SK-N-SH (cell line): ENCODE data around the gene GAP43. TPM values are rescaled to one million over a fixed set of nuclear protein-coding genes. Genes with fewer than 3 reads are reported as not detected.
A peak's percentile ranks its signal among the peaks of the same experiment; 100 is the strongest.

Experiments
- CTCF ChIA-PET: fragments of 300-600, 350-600 bp; formaldehyde crosslinking; extraction: SDS; loops from one replicate; lab custom pipeline; 2021; lab: Yijun Ruan, JAX
- POLR2A ChIA-PET: fragments of 350-600 bp; sonication (Branson Sonifier 250); formaldehyde crosslinking; extraction: SDS; loops from one replicate; lab custom pipeline; 2020; ENCODE audit warnings: antibody characterized with exemption, inconsistent platforms; lab: Yijun Ruan, JAX
- DNase-seq: peaks from one replicate; pipeline ENCODE4 v3.0.0; 2012
- H2AFZ ChIP-seq: fragments of 200-600 bp; sonication (generic); 2 replicates; pipeline ENCODE4 v1.8.1; 2016; ENCODE audit warnings: antibody characterized with exemption, mild to moderate bottlenecking, low read depth
- H3F3A ChIP-seq: fragments of 200-600 bp; sonication (generic); replicated peaks from 2 replicates; pipeline ENCODE3; 2016; ENCODE audit warnings: antibody characterized with exemption, mild to moderate bottlenecking; ENCODE audit not compliant: insufficient read depth
- H3K27ac ChIP-seq, 2 experiments: fragments of 200-500 bp in 1 of 2; fragments of 200-600 bp in 1 of 2; sonication (Bioruptor generic) in 1 of 2; sonication (generic), shearing (Covaris generic) in 1 of 2; 2 replicates each; pipeline versions ENCODE4 v1.5.1 to v1.6.1; 2014 to 2016; ENCODE audit warnings: low read depth in 2 of 2, inconsistent platforms in 1 of 2, low read length in 1 of 2, mild to moderate bottlenecking in 1 of 2, mixed read lengths in 1 of 2
- H3K27me3 ChIP-seq: fragments of 200-600 bp; sonication (generic), shearing (Covaris generic); 2 replicates; pipeline ENCODE4 v1.6.1; 2016; ENCODE audit warnings: mixed run types; ENCODE audit not compliant: insufficient read depth
- H3K36me3 ChIP-seq, 2 experiments: fragments of 200-500 bp in 1 of 2; fragments of 200-600 bp in 1 of 2; sonication (Bioruptor generic) in 1 of 2; sonication (generic) in 1 of 2; replicated peaks in 1 of 2; 2 replicates each; pipeline versions ENCODE3 to v1.5.1; 2014 to 2016; ENCODE audit warnings: low read length in 1 of 2, mild to moderate bottlenecking in 1 of 2; ENCODE audit not compliant: insufficient read depth in 2 of 2, control insufficient read depth in 1 of 2
- H3K4me1 ChIP-seq, 2 experiments: fragments of 200-500 bp in 1 of 2; fragments of 200-600 bp in 1 of 2; sonication (Bioruptor generic) in 1 of 2; sonication (generic), shearing (Covaris generic) in 1 of 2; 2 replicates each; pipeline versions ENCODE4 v1.5.1 to v1.6.1; 2014 to 2016; ENCODE audit warnings: low read depth in 1 of 2, low read length in 1 of 2, mixed run types in 1 of 2; ENCODE audit not compliant: insufficient read depth in 2 of 2, control insufficient read depth in 1 of 2
- H3K4me2 ChIP-seq: fragments of 200-600 bp; sonication (generic), shearing (Covaris generic); 2 replicates; pipeline ENCODE4 v1.6.1; 2017; ENCODE audit warnings: mixed run types
- H3K4me3 ChIP-seq, 2 experiments: fragments of 200-500 bp in 1 of 2; fragments of 200-600 bp in 1 of 2; sonication (Bioruptor generic) in 1 of 2; sonication (generic), shearing (Covaris generic) in 1 of 2; 2 replicates each; pipeline versions ENCODE4 v1.5.1 to v1.8.1; 2014 to 2016; ENCODE audit warnings: low read depth in 2 of 2, inconsistent platforms in 1 of 2, low read length in 1 of 2, mild to moderate bottlenecking in 1 of 2, mixed read lengths in 1 of 2, moderate library complexity in 1 of 2
- H3K79me2 ChIP-seq: fragments of 200-600 bp; sonication (generic); 2 replicates; pipeline ENCODE4 v1.8.1; 2017; ENCODE audit warnings: mild to moderate bottlenecking; ENCODE audit not compliant: insufficient read depth
- H3K9ac ChIP-seq: fragments of 200-600 bp; sonication (generic); 2 replicates; pipeline ENCODE4 v1.6.1; 2017; ENCODE audit warnings: mixed run types
- H3K9me2 ChIP-seq: fragments of 200-600 bp; sonication (generic); 2 replicates; pipeline ENCODE4 v1.6.1; 2017; ENCODE audit warnings: mixed run types
- H3K9me3 ChIP-seq: fragments of 200-600 bp; sonication (generic); 2 replicates; pipeline ENCODE4 v1.6.1; 2017; ENCODE audit warnings: mixed run types, mild to moderate bottlenecking, moderate library complexity
- H4K20me1 ChIP-seq: fragments of 200-600 bp; sonication (generic); 2 replicates; pipeline ENCODE4 v1.6.1; 2017; ENCODE audit warnings: mild to moderate bottlenecking, mixed run types; ENCODE audit not compliant: insufficient read depth
- CHD2 ChIP-seq: fragments of 150-350 bp; IDR thresholded peaks from 2 replicates; pipeline ENCODE4 v1.6.1; 2018; ENCODE audit warnings: low read length; ENCODE audit not compliant: partially characterized antibody
- EP300 ChIP-seq, 2 experiments: IDR thresholded peaks; 2 replicates each; pipeline versions ENCODE4 v1.4.0 to v1.6.1; 2012; ENCODE audit warnings: borderline replicate concordance in 1 of 2, low read depth in 1 of 2, low read length in 1 of 2
- EZH2phosphoT487 ChIP-seq: fragments of 200-600 bp; sonication (generic); IDR thresholded peaks from 2 replicates; pipeline ENCODE4 v1.6.1; 2017; ENCODE audit warnings: low read depth, mixed run types, mild to moderate bottlenecking, antibody characterized with exemption, moderate library complexity, borderline replicate concordance
- FOSL2 ChIP-seq: IDR thresholded peaks from 2 replicates; pipeline ENCODE4 v1.4.0; 2012; ENCODE audit warnings: low read depth, mild to moderate bottlenecking, moderate library complexity, borderline replicate concordance
- FOXM1 ChIP-seq: IDR thresholded peaks from 2 replicates; pipeline ENCODE4 v1.4.0; 2012; ENCODE audit warnings: low read depth, mild to moderate bottlenecking
- GATA2 ChIP-seq: sonication (generic); formaldehyde crosslinking; IDR thresholded peaks from 2 replicates; pipeline ENCODE4 v1.5.0; 2020; ENCODE audit warnings: mild to moderate bottlenecking, missing genetic modification reagents
- JUND ChIP-seq: IDR thresholded peaks from 2 replicates; pipeline ENCODE4 v1.4.0; 2012
- MEF2A ChIP-seq: IDR thresholded peaks from 2 replicates; pipeline ENCODE4 v1.4.0; 2012; ENCODE audit warnings: low read depth, borderline replicate concordance
- NFIC ChIP-seq: IDR thresholded peaks from 2 replicates; pipeline ENCODE4 v1.4.0; 2012; ENCODE audit warnings: borderline replicate concordance
- RAD21 ChIP-seq: IDR thresholded peaks from 2 replicates; pipeline ENCODE4 v1.6.1; 2012; ENCODE audit warnings: mild to moderate bottlenecking, low read length
- RCOR1 ChIP-seq: fragments of 150-350 bp; IDR thresholded peaks from 2 replicates; pipeline ENCODE4 v1.6.1; 2017; ENCODE audit warnings: antibody characterized with exemption, low read length
- RXRA ChIP-seq: IDR thresholded peaks from 2 replicates; pipeline ENCODE4 v1.4.0; 2012; ENCODE audit warnings: low read depth, mild to moderate bottlenecking, borderline replicate concordance
- TAF1 ChIP-seq: IDR thresholded peaks from 2 replicates; pipeline ENCODE4 v1.6.1; 2012; ENCODE audit warnings: low read depth, mild to moderate bottlenecking, low read length, moderate library complexity, borderline replicate concordance
- TCF12 ChIP-seq: IDR thresholded peaks from 2 replicates; pipeline ENCODE4 v1.4.0; 2012
- YY1 ChIP-seq: IDR thresholded peaks from 2 replicates; pipeline ENCODE4 v1.4.0; 2012; ENCODE audit warnings: low read depth, mild to moderate bottlenecking
- WGBS: methylation state at CpG from one replicate; pipeline ENCODE4 v1.1.6; 2017; ENCODE audit warnings: low lambda C conversion rate; 5-methylcytosine and 5-hydroxymethylcytosine counted together
- polyA plus RNA-seq, 3 experiments: library from polyadenylated mRNA; depleted of rRNA; stranded (reverse); fragments of >200 nt; gene quantifications; 2 replicates each; pipeline ENCODE4 v1.2.3, GENCODE V29; 2012
- TF ChIP-seq, protein P1 (sequence below): IDR thresholded peaks from 2 replicates; pipeline ENCODE4 v1.4.0; 2012; ENCODE audit warnings: low read depth
- TF ChIP-seq, protein P2 (sequence below): IDR thresholded peaks from 2 replicates; pipeline ENCODE4; 2012
- TF ChIP-seq, protein P3 (sequence below): IDR thresholded peaks from 2 replicates; pipeline ENCODE4 v1.4.0; 2012; ENCODE audit warnings: low read depth, borderline replicate concordance
- TF ChIP-seq, protein P4 (sequence below): IDR thresholded peaks from 2 replicates; pipeline ENCODE4 v1.6.1; 2012; ENCODE audit warnings: mild to moderate bottlenecking, low read depth, low read length, moderate library complexity
- TF ChIP-seq, protein P5 (sequence below): fragments of 200-600 bp; sonication (generic); IDR thresholded peaks from 2 replicates; pipeline ENCODE4 v1.6.1; 2017; ENCODE audit warnings: antibody characterized with exemption, mild to moderate bottlenecking, moderate library complexity

The GAP43 gene
- polyA plus RNA-seq, 1 of the 3 experiments (the other 2 are of a cell fraction), result 14.0 TPM

DNA sequence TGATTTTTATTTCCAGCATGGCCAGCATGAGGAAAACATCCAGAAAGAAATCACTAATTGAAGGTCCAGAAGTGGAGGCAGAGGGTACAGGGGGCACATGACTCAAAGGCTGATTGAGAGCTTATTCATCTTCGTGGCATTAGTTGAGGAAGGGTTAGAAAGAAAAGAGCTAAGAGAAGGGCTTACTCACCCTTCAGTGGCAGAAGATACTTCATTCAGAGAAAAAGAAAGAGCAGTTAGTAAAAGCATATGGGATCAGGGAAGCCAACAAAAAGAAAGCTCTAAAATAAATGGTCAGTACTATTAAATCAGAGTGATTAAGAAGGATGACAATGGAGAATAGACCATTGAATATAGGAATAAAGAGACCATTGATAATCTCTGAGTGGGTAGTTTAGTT lies 25.2 kb downstream of the GAP43 start:
- POLR2A ChIA-PET, result no interaction called here
- CTCF ChIA-PET, result no interaction called here
- DNase-seq, result no peak
- Histone ChIP-seq H3K9me3 (no peaks in the 10 kb centered on the region), H3K4me3 (no peak overlapping the region), H3K27ac (0 out of 4 replicates have a peak overlapping the region, but pooled peaks of 1 of the 2 experiments have one; percentile 3), H3K27me3 (no peaks in the 10 kb centered on the region), H3K9ac (no peak overlapping the region), H3K36me3 (no peaks in the 10 kb centered on the region), H3K79me2 (no peaks in the 10 kb centered on the region), H3K4me1 (peaks cover 0 to 5% of the 10 kb centered on the region in 2 experiments; a peak in 1 of 4 replicates), H3F3A (peaks cover 10% of the 10 kb centered on the region), H2AFZ (peak overlapping the region; percentile 32; the same call in 1 of the 2 replicates), H3K9me2 (no peaks in the 10 kb centered on the region), H4K20me1 (no peaks in the 10 kb centered on the region), H3K4me2 (no peak overlapping the region)
- TF ChIP-seq, protein P1, sequence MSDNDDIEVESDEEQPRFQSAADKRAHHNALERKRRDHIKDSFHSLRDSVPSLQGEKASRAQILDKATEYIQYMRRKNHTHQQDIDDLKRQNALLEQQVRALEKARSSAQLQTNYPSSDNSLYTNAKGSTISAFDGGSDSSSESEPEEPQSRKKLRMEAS, result peak; percentile 27; the same call in 1 of the 2 replicates
- TF ChIP-seq, protein P2, sequence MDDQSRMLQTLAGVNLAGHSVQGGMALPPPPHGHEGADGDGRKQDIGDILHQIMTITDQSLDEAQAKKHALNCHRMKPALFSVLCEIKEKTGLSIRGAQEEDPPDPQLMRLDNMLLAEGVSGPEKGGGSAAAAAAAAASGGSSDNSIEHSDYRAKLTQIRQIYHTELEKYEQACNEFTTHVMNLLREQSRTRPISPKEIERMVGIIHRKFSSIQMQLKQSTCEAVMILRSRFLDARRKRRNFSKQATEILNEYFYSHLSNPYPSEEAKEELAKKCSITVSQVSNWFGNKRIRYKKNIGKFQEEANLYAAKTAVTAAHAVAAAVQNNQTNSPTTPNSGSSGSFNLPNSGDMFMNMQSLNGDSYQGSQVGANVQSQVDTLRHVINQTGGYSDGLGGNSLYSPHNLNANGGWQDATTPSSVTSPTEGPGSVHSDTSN, result peak; percentile 33; the same call in 1 of the 2 replicates
- TF ChIP-seq FOSL2 (peak; percentile 69; the same call in 1 of the 2 replicates), JUND (peak; percentile 50), TAF1 (no peak), MEF2A (no peak), EP300 (IDR thresholded peaks at IDR 0.05; ENCODE audit: borderline replicate concordance in 1 of 2, low read depth in 1 of 2, low read length in 1 of 2) (peak in 1 of 2 experiments; percentile 36; a peak in 1 of 4 replicates), TCF12 (peak; percentile 51; the same call in 1 of the 2 replicates), CHD2 (no peak)
- TF ChIP-seq, protein P3, sequence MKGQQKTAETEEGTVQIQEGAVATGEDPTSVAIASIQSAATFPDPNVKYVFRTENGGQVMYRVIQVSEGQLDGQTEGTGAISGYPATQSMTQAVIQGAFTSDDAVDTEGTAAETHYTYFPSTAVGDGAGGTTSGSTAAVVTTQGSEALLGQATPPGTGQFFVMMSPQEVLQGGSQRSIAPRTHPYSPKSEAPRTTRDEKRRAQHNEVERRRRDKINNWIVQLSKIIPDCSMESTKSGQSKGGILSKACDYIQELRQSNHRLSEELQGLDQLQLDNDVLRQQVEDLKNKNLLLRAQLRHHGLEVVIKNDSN, result 0 out of 2 replicates have a peak, but pooled peaks have one; percentile 9
- 57% methylated on average over 1 of the region's 1 CpG for WGBS

DNA sequence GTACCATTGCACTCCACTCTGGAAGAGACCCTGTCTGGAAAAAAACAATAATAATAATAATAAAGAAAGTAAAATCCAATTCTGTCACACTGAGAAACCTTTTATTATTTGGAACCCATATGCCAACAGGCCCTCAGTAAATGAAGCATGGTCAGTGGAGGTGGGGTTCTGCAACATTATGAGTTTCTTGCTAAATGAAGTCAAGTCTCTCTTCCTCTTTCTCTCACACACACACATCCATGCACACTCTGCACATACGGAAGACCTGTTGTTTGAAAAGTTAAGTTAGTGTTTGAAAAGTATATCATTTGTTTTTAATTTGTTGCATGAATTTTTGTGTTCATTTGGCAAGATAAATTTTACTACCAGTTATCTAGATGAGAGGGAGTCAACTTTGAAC lies 27.8 kb downstream of the GAP43 start:
- Histone ChIP-seq H3K4me2 (no peak overlapping the region), H3K9me2 (no peaks in the 10 kb centered on the region), H3K36me3 (no peaks in the 10 kb centered on the region), H3K27me3 (no peaks in the 10 kb centered on the region), H2AFZ (no peak overlapping the region), H3K79me2 (no peaks in the 10 kb centered on the region), H3K4me1 (peaks cover 0 to 3% of the 10 kb centered on the region in 2 experiments; a peak in 2 of 4 replicates), H3K9ac (no peak overlapping the region), H3F3A (no peaks in the 10 kb centered on the region), H3K27ac (no peak overlapping the region), H3K9me3 (no peaks in the 10 kb centered on the region), H4K20me1 (no peaks in the 10 kb centered on the region), H3K4me3 (no peak overlapping the region)
- DNase-seq, result no peak
- 95% methylated on average over 1 of the region's 1 CpG for WGBS
- CTCF ChIA-PET, result no interaction called here
- POLR2A ChIA-PET, result no interaction called here
- TF ChIP-seq RCOR1, result no peak
- TF ChIP-seq TCF12, result no peak
- no peak for TF ChIP-seq RXRA
- no peak for TF ChIP-seq GATA2 (CRISPR knock-in tag)
- TF ChIP-seq EP300 (IDR thresholded peaks at IDR 0.05; ENCODE audit: borderline replicate concordance in 1 of 2, low read depth in 1 of 2, low read length in 1 of 2), result no peak
- TF ChIP-seq RAD21, result no peak
- TF ChIP-seq, protein P4, sequence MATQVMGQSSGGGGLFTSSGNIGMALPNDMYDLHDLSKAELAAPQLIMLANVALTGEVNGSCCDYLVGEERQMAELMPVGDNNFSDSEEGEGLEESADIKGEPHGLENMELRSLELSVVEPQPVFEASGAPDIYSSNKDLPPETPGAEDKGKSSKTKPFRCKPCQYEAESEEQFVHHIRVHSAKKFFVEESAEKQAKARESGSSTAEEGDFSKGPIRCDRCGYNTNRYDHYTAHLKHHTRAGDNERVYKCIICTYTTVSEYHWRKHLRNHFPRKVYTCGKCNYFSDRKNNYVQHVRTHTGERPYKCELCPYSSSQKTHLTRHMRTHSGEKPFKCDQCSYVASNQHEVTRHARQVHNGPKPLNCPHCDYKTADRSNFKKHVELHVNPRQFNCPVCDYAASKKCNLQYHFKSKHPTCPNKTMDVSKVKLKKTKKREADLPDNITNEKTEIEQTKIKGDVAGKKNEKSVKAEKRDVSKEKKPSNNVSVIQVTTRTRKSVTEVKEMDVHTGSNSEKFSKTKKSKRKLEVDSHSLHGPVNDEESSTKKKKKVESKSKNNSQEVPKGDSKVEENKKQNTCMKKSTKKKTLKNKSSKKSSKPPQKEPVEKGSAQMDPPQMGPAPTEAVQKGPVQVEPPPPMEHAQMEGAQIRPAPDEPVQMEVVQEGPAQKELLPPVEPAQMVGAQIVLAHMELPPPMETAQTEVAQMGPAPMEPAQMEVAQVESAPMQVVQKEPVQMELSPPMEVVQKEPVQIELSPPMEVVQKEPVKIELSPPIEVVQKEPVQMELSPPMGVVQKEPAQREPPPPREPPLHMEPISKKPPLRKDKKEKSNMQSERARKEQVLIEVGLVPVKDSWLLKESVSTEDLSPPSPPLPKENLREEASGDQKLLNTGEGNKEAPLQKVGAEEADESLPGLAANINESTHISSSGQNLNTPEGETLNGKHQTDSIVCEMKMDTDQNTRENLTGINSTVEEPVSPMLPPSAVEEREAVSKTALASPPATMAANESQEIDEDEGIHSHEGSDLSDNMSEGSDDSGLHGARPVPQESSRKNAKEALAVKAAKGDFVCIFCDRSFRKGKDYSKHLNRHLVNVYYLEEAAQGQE, result no peak
- no peak for TF ChIP-seq NFIC
- TF ChIP-seq, protein P5, sequence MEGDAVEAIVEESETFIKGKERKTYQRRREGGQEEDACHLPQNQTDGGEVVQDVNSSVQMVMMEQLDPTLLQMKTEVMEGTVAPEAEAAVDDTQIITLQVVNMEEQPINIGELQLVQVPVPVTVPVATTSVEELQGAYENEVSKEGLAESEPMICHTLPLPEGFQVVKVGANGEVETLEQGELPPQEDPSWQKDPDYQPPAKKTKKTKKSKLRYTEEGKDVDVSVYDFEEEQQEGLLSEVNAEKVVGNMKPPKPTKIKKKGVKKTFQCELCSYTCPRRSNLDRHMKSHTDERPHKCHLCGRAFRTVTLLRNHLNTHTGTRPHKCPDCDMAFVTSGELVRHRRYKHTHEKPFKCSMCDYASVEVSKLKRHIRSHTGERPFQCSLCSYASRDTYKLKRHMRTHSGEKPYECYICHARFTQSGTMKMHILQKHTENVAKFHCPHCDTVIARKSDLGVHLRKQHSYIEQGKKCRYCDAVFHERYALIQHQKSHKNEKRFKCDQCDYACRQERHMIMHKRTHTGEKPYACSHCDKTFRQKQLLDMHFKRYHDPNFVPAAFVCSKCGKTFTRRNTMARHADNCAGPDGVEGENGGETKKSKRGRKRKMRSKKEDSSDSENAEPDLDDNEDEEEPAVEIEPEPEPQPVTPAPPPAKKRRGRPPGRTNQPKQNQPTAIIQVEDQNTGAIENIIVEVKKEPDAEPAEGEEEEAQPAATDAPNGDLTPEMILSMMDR, result no peak
- no peak for TF ChIP-seq YY1
- TF ChIP-seq, protein P1, result no peak
- TF ChIP-seq EZH2phosphoT487, result no peak
- TF ChIP-seq FOXM1, result no peak
